Adrenal gland (tissue), 12 donors: ENCODE results near the gene ANKRD45. TPM values are rescaled to one million over a fixed set of nuclear protein-coding genes. Genes with fewer than 3 reads are reported as not detected.
"Not testable (repeated sequence)": the region's sequence is repeated elsewhere in the genome, so short reads cannot be mapped to it uniquely, and the experiment has no call there.

Source experiments
- DNase-seq, 7 donors: peaks; one replicate each; pipeline ENCODE4 v3.0.0-alpha.2; 2019 to 2020
- H3K27ac ChIP-seq, 5 donors: fragments of 200-600 bp; sonication (generic) in 4 of 5; 1 replicate in 3 of 5; 2 replicates in 2 of 5; pipeline versions ENCODE4 v1.5.1 to v1.8.0; 2016 to 2020; ENCODE audit warnings: mild to moderate bottlenecking in 1 of 5
- H3K27me3 ChIP-seq: fragments of 200-600 bp; 2 replicates; pipeline ENCODE4 v1.8.0; 2021
- H3K36me3 ChIP-seq, 2 donors: fragments of 200-600 bp; replicated peaks in 1 of 2; 1 replicate in 1 of 2; 2 replicates in 1 of 2; pipeline versions ENCODE4 v1.5.1 to v1.8.0; 2018 to 2022
- H3K4me1 ChIP-seq, 2 donors: fragments of 200-600 bp; replicated peaks in 1 of 2; 1 replicate in 1 of 2; 2 replicates in 1 of 2; pipeline versions ENCODE4 v1.5.1 to v1.8.0; 2018 to 2021
- H3K4me3 ChIP-seq, 4 donors: fragments of 200-600 bp; sonication (generic) in 3 of 4; one replicate each; pipeline ENCODE4 v1.5.1; 2016 to 2018
- H3K9me3 ChIP-seq, 3 donors: fragments of 200-600 bp; sonication (generic) in 1 of 3; replicated peaks in 1 of 3; 1 replicate in 2 of 3; 2 replicates in 1 of 3; pipeline versions ENCODE4 v1.5.1 to v1.8.0; 2016 to 2021
- CTCF ChIP-seq, 6 experiments: fragments of 450-650 bp in 4 of 6; fragments of 200-600 bp in 2 of 6; sonication (generic) in 1 of 6; IDR thresholded peaks; 1 replicate in 5 of 6; 2 replicates in 1 of 6; pipeline versions ENCODE4 v1.5.1 to v1.8.0; 2016 to 2021; ENCODE audit warnings: antibody characterized with exemption in 6 of 6, mild to moderate bottlenecking in 2 of 6, moderate library complexity in 1 of 6
- POLR2A ChIP-seq, 2 donors: fragments of 450-650 bp; IDR thresholded peaks; one replicate each; pipeline ENCODE4 v1.6.1; 2017; ENCODE audit warnings: antibody characterized with exemption in 2 of 2, mild to moderate bottlenecking in 2 of 2, moderate library complexity in 1 of 2
- WGBS, 4 donors: extraction: QIAGEN DNeasy Blood & Tissue Kit in 2 of 4; methylation state at CpG; one replicate each; pipeline versions ENCODE4 v1.1.5 to v1.1.7; 2013 to 2017; 5-methylcytosine and 5-hydroxymethylcytosine counted together
- intact Hi-C, 2 donors: fragments of 100-400 bp; cut with DNase I; formaldehyde crosslinking; loops; one replicate each; pipeline versions ENCODE4 v1.14.1 to v1.15.0; 2022 to 2023
- polyA plus RNA-seq, 3 donors: library from polyadenylated mRNA; stranded (reverse); fragments of 200-250 nt in 2 of 3; fragments of 350-450 nt in 1 of 3; fragmentation: Illumina TruSeq in 1 of 3; extraction: RNeasy Lipid Tissue Mini Kit (QIAGEN cat#74804) in 1 of 3; gene quantifications; one replicate each; pipeline ENCODE4 v1.2.3, GENCODE V29; 2013 to 2014
- total RNA-seq, 9 donors: library from RNA; depleted of rRNA in 4 of 9; stranded (reverse); fragments of >200 nt in 4 of 9; fragments of 120-200 nt in 1 of 9; fragmentation: NEBNext Ultra II Directional in 1 of 9; extraction: Animal tissue kit (Norgen Biotek cat#: 25700) in 1 of 9; gene quantifications; one replicate each; pipeline versions ENCODE4 v1.1.0 to v1.2.4, GENCODE V29; 2013 to 2023
- donor health status: healthy with polysubstance abuse.
- donor health status: Bipolar disorder and iron deficiency.
- donor health status: DM: yes; HTN: yes; CAD: no.
- donor health status: DM: no; HTN: no; CAD: no.
- donor health status: DM: no; HTN: no; CAD: no.
- donor health status: DM: yes; HTN: yes; CAD: no.

ANKRD45 gene
- total and polyA plus RNA-seq, 12 donors = 0.41 to 2.3 (median 0.76) TPM; not detected in 2

DNA sequence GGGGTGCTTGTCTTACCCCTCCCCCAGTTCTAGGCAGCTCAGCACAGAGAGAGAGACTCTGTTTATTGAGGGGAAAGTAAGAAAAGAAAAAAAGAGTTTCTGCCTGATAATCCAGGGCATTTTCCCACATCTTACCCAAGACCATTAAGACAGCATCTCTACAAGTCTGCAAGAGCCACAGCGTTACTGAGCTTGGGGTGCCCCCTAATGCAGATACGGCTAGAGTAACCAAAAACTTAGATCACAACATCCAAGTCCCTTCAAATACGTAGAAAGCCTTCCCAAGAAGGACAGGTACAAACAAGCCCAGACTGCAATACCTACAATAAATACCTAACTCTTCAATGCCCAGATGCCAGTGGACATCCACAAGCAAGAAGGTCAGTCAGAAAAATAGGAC lies 40.8 kb downstream of the ANKRD45 start:
- Histone ChIP-seq H3K27ac (no peak overlapping the region), H3K4me1 (no peaks in the 10 kb centered on the region), H3K27me3 (no peaks in the 10 kb centered on the region), H3K4me3 (no peak overlapping the region), H3K9me3 (no peaks in the 10 kb centered on the region), H3K36me3 (no peaks in the 10 kb centered on the region)
- 80 to 94% (median 91%) methylated on average over 3 of the region's 3 CpGs for WGBS, 4 donors
- no peak for DNase-seq
- TF ChIP-seq CTCF (IDR thresholded peaks at IDR 0.05) (no peak), POLR2A (IDR thresholded peaks at IDR 0.05) (no peak)
- intact Hi-C loops = no loop called here

GRCh38 chr1:173627269-173627668 lies 42.4 kb downstream of the ANKRD45 start:
- DNase-seq = no peak
- Histone ChIP-seq H3K9me3 (no peaks in the 10 kb centered on the region), H3K4me3 (no peak overlapping the region), H3K36me3 (no peaks in the 10 kb centered on the region), H3K27me3 (no peaks in the 10 kb centered on the region), H3K27ac (no peak overlapping the region), H3K4me1 (no peaks in the 10 kb centered on the region)
- TF ChIP-seq POLR2A (IDR thresholded peaks at IDR 0.05) = no peak
- no peak for TF ChIP-seq CTCF (IDR thresholded peaks at IDR 0.05)
- intact Hi-C loops = no loop called here

GRCh38 chr1:173616859-173617258 lies 52.8 kb downstream of the ANKRD45 start:
- no peaks in the 10 kb centered on the region for H3K4me1 ChIP-seq
- peaks cover 0 to 15% (median 0%) of the 10 kb centered on the region in 3 donors for H3K9me3 ChIP-seq
- H3K4me3 ChIP-seq = no peak overlapping the region
- DNase-seq = no peak
- no peaks in the 10 kb centered on the region for H3K27me3 ChIP-seq
- 88 to 91% (median 89%) methylated on average over 4 of the region's 4 CpGs for WGBS, 4 donors
- TF ChIP-seq POLR2A (IDR thresholded peaks at IDR 0.05) = no peak
- TF ChIP-seq CTCF (IDR thresholded peaks at IDR 0.05) = no peak
- intact Hi-C loops = no loop called here
- no peak overlapping the region for H3K27ac ChIP-seq
- H3K36me3 ChIP-seq = no peaks in the 10 kb centered on the region

DNA sequence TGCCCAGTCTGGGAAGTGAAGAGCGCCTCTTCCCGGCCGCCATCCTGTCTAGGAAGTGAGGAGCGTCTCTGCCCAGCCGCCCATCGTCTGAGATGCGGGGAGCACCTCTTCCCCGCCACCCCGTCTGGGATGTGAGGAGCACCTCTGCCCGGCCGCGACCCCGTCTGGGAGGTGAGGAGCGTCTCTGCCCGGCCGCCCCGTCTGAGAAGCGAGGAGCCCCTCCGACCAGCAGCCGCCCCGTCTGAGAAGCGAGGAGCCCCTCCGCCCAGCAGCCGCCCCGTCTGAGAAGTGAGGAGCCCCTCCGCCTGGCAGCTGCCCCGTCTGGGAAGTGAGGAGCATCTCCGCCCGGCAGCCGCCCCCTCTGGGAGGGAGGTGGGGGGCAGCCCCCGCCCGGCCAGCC lies 56.6 kb downstream of the ANKRD45 start:
- WGBS, 4 donors = 89 to 95% (median 95%) methylated on average over 4 to 32 of the region's 32 CpGs

DNA sequence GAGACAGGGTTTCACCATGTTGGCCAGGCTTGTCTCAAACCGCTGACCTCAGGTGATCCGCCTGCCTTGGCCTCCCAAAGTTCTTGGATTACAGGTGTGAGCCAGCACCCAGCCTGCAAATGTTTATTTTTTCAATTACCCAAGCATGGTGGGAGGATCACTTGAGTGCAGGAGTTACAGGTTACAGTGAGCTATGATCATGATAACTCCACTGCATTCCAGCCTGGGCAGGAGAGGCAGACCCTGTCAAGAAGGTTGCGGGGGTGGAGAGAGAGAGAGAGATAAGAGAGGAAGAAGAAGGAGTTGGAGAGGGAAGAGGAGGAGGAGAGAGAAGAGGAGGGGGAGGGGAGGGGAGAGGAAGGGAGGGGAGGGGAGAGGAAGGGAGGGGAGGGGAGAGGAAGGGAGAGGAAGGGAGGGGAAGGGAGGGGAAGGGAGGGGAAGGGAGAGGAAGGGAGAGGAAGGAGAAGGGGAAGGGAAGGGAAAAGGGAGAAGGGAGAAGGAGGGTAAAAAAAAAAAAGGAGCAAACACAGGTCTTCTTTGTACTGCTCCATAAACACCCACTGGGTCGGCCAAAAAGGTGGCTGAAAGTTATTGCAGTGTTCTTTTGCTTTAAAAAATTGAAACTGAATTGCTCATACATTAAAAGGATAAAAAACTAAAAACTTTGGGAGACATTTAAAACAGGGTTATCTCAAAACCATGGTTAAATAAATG lies 61.0 kb downstream of the ANKRD45 start:
- H3K9me3 ChIP-seq = no peaks in the 10 kb centered on the region
- no peak for DNase-seq
- no peak overlapping the region for H3K27ac ChIP-seq
- intact Hi-C loops = no loop called here
- no peaks in the 10 kb centered on the region for H3K4me1 ChIP-seq
- H3K4me3 ChIP-seq = no peak overlapping the region
- no peak for TF ChIP-seq POLR2A (IDR thresholded peaks at IDR 0.05)
- no peak for TF ChIP-seq CTCF (IDR thresholded peaks at IDR 0.05)
- H3K27me3 ChIP-seq = no peaks in the 10 kb centered on the region
- 81 to 96% (median 93%) methylated on average over 4 of the region's 4 CpGs for WGBS, 4 donors
- H3K36me3 ChIP-seq = no peaks in the 10 kb centered on the region

More for the DNA sequence above, 56.6 kb downstream of the ANKRD45 start:
- H3K36me3 ChIP-seq, intact Hi-C loops, H3K9me3 ChIP-seq, H3K4me3 ChIP-seq, H3K27me3 ChIP-seq, H3K27ac ChIP-seq, DNase-seq, H3K4me1 ChIP-seq: not testable (repeated sequence)
